NCI-H1436 treated with DMSO at 0.1 percent for 48 hours (cell line): ENCODE measurements around the gene CRADD.

Source experiments
- DNase-seq: peaks from one replicate; lab custom pipeline; 2025; lab: John Stamatoyannopoulos, UW

Gene CRADD

DNA sequence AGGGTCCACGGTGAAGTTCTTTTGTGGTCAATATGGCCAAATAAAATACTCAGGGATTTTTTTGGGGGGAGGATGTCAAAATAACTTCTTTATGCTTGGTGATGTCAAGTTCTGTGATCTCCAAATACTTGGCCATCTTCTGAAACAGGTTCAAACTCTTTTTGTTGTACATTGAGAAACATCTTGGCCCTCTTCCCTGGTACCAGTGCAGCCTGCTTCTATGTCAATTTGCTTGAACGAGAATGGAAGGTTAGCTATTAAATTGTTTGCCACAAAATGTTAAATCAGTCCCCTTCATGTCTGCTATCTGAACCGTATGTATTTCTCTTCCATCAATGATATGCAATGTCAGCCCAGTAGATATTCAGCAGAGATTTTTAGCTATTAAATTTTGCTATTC lies 6.1 kb upstream of the CRADD start:
- no peak for DNase-seq

DNA sequence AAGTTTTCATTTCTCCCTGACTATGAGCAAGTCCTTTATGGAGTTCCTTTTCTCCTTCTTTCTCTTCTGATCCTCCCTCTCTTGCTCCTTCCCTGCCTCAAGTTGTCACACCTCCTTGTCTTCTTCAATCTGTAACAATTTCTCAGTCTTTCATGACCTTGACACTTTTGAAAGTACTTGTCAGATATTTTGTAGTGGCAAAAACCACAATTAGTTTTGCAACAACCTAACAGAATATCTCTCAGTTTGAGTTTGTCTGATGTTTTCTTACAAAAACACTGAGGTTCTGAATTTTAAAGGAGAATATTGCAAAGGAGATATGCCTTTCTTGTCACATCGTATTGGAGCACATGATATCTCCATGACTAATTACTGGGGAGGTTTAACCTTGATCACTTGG lies 4.1 kb upstream of the CRADD start:
- DNase-seq = no peak

DNA sequence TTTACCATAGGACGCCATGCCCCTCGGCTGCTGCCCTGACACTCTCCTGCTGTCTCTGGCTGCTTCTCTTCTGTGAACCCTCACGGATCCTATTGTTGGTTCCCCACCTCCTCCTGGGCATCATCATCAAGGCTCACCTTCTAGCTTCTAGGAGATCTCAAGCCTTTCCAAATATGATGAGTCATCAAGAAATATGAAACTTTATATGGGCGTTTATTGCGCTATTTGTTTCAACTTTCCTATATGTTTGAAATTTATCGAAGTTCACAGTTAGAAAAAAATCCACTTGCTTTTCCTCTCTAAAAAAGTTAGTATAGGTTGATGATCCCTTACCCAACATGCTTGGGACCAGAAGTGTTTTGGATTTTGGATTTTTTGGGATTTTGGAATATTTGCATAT lies 2.8 kb upstream of the CRADD start:
- no peak for DNase-seq

DNA sequence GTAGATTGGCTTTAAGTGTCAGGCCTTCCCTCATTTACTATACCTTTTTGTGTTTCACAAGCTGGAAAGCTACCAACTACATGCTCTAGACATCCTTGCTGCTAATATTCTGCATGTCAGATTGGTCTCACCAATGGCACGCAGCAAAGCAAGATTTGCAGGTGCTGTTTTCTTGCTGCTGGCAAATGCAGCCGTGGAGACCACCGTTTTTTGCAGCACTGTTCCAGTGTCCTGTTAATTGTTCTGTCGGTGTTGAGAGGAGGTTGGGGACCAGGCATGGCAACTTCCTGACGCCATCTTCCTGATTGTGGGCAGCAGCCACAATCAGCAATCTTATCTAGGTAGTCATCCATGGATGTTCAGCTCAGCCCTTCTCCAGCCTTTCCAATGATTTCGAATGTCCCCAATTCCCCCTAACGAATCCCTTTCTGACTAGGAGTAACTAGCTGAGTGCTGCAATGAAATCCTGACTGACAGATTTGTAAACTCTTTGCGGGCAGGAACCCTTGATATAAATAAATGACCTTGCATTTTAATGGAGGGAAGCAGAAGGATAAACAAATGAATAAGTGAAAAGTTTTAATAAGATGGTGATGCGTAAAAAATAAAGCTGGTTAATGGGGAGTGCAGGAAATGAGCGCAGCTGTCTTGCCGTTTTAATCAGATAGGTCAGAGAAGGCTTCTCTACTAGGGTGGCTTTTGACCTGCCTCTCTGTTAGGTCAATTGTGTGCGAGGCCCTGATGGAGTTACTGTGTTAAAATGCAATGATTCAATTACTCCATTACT lies 574 bp upstream of the CRADD start:
- no peak for DNase-seq

DNA sequence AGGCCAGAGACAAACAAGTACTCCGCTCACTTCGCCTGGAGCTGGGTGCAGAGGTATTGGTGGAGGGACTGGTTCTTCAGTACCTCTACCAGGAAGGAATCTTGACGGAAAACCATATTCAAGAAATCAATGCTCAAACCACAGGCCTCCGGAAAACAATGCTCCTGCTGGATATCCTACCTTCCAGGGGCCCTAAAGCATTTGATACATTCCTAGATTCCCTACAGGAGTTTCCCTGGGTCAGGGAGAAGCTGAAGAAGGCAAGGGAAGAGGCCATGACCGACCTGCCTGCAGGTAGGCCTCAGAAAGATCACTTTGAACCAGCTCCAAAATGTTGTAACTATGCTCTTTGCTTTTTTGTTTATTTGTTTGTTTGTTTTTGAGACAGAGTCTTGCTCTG lies 1.6 kb downstream of the CRADD start:
- DNase-seq = no peak

DNA sequence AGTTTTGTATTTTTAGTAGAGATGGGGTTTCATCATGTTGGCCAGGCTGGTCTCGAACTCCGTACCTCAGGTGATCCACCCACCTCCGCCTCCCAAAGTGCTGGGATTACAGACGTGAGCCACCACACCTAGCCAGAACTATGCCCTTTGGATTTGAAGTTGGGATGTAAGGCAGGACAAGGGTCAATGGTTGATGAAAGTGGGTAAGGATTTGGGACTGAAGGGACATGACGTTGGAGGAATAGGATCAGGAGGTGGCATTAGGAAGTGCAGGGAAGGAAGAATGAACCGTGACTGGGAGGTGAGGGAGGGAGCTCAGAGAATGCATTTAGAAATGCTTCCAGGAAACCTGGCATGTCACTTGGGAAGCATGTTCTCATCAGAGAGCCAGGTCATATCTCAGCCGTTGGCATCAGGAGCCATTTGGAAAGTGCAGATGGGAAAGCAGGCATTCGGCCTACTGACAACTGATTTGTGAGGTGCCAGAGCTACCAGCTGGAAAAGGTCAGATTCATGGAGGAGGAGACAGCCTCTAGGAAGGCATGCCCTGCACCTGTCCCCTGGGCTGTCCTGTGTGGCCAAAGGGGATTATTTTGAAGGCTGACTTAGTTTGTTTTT lies 2.2 kb downstream of the CRADD start:
- no peak for DNase-seq

DNA sequence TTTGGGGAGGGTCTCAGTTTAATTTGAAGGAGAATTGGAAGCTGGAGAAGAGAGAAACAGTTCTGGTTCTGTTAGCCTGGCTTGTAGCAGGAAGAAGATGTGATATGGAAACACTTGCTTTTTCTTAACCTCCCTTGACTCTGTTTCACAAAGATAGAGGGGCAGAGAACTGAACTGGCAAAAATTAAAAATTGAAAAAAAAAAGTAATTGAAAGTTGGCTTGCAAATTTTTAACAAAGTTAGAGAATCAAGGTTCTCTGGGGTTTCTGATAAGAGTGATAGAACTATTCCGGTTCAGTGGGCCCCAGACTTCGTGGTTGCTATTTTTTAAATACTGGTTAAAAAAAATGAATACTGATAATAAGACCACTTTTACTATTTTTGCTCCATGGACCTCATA lies 2.8 kb downstream of the CRADD start:
- no peak for DNase-seq

DNA sequence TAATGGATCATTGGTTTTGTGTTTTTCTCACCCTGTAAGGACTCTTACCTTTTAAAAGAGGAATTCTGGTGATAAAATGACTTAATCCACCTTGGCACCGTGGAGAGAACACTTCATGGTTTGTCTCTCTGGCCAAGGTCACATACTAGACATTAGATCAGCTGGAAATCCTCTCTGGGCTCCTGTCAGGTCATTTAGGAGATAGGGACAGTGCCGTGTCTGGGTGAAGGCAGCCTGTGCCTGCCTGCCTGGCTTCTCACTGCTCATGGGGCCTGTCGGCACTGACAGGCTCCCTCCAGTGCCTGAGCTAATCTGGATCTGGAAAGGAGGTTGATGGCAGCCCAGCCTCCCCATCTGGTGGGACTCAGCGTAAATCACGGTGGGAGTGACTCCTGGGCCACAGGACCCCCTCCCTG lies 5.7 kb downstream of the CRADD start:
- no peak for DNase-seq

DNA sequence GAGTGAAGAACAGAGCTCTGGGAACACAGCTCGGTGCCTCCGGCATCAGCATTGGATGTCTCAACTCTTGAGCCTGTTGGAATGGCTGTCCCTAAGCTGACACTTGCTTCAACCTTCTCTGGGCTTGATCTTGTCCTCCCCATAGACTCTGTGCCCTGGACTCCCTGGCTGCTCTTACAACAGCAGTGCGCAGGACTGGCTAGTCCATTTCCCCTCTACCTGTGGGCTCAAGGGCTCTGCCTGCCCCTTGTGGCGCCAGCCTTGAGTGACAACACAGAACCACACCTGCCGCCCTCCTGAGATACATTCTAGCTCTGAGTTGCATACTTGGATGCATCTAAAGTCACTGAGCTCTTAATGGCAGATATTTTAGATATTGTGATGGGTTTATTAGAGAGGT lies 6.2 kb downstream of the CRADD start:
- DNase-seq = no peak

DNA sequence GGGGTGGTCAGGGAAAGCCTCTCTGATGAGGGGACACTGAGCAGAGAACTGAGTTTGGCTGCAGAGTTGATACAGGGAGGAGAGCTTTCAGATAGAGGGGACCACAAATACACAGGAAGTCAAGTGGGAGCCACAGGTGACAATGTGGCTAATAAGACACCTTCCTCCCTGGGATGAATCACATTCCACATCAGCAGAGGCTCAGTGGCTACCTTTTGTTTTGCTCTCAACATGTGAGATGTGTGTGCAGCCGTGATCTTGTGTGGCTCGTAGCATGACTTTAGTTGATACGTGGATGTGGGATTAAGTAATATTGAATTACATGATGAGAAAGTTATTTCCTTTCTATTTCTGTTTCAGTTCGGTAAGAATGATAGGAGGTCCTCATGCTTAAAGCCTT lies 7.5 kb downstream of the CRADD start:
- no peak for DNase-seq

DNA sequence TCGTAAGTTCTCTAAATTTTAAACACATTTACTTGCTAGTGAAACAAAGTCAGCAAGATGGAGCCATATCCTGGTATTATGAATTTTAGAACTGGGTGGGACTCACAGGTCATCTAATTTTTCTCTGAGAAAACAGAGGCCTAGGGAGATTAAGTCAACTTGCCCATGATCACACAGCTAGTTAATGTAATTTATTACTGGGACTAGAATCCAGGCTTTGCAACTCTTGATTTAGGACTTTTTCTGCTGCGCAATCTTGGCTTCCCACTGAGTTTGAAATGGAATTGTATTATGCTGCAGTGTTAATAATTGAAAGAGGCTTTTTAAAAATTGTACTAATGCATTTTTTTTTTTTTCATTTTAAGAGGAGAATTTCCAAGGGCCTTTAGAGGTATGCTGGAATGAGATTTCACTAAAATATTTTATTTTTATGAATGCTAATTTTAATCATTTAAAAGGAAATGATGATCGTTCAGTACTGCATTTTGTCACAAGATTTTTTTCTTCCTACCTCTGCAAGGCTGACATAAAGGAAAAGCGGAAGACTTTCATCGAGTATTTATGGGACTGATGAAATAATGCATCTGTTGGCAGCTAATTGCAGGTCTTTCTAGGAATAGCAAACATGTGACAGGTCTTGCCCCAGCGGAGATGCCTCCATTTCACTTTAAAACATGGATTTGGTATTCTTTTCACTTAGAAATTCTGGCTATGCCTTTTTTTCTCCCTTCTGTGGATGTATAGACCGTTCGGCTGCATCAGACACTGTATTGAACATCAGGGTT lies 9.6 kb downstream of the CRADD start:
- DNase-seq = no peak

DNA sequence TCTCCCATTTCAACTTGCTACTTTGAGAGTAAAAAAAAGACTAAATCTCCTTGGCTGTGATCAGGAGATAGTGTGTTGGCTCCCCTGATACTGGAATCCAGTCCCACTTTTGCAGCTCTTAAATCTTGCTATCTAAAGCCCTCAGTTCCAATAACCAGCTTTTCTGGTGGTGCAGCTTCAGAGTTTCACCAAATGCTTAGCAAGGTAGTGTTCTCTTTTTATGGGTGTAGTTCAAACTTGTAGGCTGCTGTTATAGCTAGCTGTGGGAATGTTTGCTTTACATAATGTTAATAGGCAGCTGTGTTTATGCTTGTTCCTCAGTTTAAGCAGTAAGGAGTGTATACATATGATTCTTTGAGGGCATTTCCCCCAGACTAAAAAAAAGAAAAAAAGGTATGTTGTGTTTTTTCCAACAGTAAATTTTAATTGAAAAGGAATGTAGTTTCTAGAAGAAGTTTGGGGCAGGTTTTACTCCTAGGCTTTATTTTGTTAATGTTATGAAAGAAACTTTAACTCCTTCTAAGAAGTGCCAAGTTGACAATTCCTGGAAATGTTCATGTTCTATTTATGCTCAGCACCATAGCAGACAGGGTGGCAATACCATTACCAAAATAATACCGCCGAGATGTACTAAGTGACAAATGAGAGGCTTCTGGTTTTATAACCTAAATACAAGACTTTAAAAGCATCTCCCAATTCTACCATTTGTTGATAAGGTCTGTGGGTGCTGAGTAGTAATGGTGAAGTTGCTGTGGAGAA lies 12.1 kb downstream of the CRADD start:
- DNase-seq = no peak

DNA sequence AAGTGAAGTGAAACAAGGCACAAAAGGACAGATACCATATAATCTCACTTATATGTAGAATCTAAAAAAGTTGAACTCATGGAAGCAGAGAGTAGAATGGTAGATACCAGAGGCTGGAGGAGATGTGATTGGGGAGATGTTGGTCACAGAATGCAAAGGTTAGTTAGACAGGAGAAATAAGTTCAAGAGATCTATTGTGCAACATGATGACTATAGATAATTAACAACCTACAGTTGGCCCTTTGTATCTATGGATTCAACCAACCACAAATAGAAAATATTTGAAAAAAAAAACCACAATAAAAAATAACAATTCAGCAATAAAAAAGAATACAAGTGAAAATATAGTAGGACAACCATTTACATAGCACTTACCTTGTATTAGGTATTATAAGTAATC lies 19.3 kb downstream of the CRADD start:
- DNase-seq = no peak

DNA sequence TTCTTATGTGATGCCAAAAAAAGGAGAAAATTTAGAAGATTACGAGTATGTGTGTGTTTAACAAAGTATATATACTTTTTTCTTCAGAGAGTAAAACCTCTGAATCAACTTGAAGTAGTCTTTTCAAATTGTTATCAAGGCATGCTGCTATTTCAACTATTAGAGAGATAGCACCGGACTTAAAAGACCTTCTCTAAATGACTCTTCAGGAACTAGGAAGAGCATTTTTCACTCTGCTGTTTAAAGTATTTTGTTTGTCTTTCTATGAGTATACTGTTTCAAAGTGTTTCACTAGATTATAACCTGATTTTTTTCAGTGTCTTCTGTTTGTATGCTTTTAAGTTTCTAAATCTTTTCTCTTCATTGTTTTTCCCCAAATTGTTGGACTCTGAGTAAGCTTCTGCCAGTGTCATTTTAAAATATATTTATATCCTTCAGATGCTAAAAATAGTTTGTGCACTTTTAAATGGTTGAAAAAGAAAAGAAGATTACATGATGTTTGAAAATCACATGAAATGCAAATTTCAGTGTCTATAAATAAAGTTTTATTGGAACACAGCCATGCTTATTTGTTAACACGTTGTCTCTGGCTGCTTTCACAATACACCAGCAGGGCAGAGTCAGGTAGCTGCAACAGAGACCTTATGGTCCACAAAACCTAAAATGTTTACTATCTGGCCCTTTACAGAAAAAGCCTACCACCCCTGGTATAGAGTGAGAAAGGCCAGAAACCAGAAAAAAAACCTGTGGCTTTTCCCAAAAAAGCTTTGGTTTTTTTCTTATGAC lies 21.3 kb downstream of the CRADD start:
- DNase-seq = no peak

DNA sequence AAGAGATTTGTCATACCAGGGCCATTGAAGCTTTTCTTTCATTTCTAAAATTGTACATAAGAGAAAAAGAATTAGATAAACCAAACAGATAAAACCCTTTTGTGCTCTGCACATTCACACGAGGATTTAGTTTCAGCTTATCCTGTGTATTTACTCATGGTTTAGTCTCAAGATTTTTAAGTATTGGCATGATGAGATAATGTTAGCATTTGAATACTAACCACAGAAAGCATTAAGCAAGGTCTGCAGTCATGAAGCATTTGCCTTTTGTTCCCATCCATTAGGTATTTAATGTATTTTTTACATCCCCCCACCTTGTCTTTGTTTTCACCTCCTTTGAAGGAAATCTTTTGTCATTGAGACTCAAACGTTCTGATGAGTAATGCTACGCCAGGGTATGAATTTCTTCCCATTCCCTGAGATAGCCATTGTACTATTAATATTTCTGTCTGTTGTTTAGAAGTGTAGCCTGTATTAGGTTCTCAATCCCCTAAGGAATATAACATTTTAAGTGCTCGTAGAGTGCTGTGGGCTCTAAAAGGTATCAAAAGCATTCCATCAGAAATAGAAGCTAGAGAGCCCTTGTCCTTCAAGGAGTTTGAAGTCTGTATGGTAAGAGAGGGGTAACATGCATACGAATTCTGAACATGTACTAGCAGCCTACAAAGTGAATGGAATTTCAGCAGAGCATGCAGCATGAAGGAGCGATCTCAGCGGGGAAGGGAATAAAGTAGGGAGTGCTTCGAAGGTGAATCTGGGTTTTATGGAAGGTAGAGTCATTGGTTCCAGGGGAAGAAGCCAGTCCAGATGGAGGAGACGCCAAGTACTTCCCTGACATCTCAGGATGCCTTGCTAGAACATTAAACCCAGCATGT lies 22.3 kb downstream of the CRADD start:
- no peak for DNase-seq

DNA sequence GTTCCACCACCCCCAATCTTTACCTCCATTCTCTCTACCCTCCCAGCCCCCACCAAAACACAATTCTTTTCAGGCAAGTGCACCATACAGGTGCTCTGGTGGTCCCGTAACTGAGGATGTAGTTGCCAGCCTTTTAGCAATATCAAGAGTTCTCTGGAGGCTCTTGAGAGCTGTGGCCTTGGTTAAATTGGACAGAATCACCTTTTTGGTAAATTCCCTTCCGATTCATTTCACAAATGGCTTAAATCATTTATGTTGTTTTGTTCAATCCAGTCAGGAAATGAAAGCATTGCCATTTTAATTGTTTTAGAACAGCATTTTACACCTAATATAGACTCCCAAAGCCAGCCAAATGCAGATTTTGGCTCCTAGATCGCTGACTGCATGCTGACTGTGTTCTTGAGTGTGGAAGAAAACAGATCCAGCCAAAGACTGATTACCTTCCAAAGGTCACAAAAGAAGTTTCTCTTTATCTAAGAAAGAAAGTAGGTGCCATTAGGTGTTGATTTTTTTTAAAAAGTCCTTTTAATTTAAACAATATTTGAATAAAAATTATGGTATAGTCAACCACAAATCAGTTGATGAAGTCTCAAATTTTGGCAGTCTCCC lies 25.6 kb downstream of the CRADD start:
- DNase-seq = no peak

DNA sequence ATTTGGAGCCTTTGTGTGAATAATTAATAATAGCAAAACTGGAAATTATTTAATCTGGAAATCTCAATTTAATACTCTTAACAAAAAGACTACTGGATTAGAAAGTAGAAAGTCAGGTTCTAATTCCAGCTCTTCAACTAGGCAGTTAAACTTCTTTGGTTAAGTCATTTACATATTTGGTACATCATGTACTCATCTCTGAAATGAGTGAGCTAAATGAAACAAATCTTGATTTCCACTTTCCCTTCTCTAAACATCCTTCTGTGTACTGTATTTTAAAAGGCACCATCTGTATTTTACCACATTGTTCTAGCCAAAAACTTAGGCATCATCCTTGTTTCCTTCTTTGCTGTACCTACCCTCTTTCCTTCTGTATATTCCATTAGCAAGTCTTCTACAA lies 26.9 kb downstream of the CRADD start:
- DNase-seq = no peak

DNA sequence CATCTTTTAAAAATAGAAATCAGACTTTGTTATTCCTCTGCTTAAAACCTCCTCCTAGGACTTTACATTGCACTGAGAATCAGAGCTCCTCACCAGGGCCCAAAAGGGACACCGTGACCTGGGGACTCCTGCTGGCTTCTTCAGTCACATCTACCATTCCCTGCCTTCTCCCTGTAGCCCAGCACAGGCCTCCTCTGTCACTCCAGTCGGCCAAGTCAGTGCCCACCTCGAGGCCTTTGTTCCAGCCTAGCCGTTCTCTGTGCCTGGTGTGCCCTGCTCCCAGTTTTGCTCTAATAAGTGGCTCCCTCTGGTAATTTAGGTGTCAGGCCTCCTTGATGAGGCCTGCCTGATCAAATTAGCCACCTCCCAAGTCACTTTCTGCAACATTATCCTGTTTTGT lies 27.4 kb downstream of the CRADD start:
- no peak for DNase-seq

DNA sequence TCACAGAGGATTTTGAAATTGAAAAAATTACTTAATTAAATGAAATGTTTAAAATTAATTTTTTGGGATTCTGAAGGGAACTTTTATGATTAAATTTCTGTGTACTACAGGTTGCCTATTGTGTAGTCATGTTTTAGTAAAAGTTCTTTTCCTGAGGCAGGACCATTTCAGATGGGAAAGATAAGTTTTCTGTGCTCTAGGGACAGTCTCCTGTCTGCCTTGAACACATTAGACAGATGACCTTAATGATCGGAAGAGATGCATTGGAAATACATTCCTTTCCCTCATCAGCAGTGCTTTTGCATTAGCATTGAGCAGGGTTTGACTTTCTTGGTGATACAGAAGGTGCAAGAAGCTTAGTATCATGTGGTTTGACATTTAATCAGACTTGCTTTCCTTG lies 28.1 kb downstream of the CRADD start:
- DNase-seq = no peak

DNA sequence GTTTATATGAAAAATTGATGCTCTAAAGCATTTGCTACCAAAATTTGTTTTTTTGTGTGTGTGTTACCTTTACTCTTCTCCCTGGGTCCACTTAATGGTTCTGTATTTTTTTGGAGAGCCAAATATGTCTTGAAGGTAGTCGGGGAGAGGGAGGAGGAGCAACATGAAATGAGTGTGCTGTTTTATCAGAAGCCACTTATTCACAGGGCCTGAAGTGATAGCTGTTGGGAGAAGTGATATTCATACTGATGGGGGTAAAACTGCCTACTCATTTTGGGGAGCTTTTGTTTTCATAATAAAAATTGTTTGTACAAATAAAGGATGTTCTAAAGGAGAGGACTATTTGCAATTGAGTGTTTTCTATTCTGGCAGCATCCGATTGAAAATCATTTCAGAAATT lies 29.2 kb downstream of the CRADD start:
- no peak for DNase-seq
